H9 (cell line): ENCODE results near the gene ATP2A2. TPM values are rescaled to one million over a fixed set of nuclear protein-coding genes. Genes with fewer than 3 reads are reported as not detected.

Experiments used
- DNase-seq: peaks from one replicate; pipeline ENCODE4 v3.0.0-alpha.2; 2017
- H2AFZ ChIP-seq: one replicate; pipeline ENCODE4 v1.6.1; 2013; ENCODE audit warnings: mild to moderate bottlenecking, low read length, control low read depth, moderate library complexity
- H2AK5ac ChIP-seq: 2 replicates; pipeline ENCODE4 v1.6.1; 2013; ENCODE audit warnings: low read length, control low read depth, mixed read lengths; ENCODE audit not compliant: insufficient read length
- H2BK120ac ChIP-seq: one replicate; pipeline ENCODE4 v1.6.1; 2013; ENCODE audit warnings: low read depth, mild to moderate bottlenecking, low read length, control low read depth, inconsistent platforms; ENCODE audit not compliant: poor library complexity, severe bottlenecking
- H2BK12ac ChIP-seq: 2 replicates; pipeline ENCODE4 v1.6.1; 2013; ENCODE audit warnings: low read length, control low read depth, mixed read lengths, low read depth; ENCODE audit not compliant: insufficient read length
- H2BK15ac ChIP-seq: 2 replicates; pipeline ENCODE4 v1.6.1; 2013; ENCODE audit warnings: low read depth, low read length, control low read depth
- H2BK20ac ChIP-seq: one replicate; pipeline ENCODE4 v1.6.1; 2013; ENCODE audit warnings: low read depth, mild to moderate bottlenecking, low read length, control low read depth, inconsistent platforms; ENCODE audit not compliant: poor library complexity, severe bottlenecking
- H2BK5ac ChIP-seq: 2 replicates; pipeline ENCODE4 v1.6.1; 2013; ENCODE audit warnings: low read length, control low read depth, mixed read lengths; ENCODE audit not compliant: insufficient read length
- H3K14ac ChIP-seq: 2 replicates; pipeline ENCODE4 v1.6.1; 2013; ENCODE audit warnings: low read length, control low read depth; ENCODE audit not compliant: insufficient read depth
- H3K18ac ChIP-seq: 2 replicates; pipeline ENCODE4 v1.6.1; 2013; ENCODE audit warnings: low read depth, mild to moderate bottlenecking, mixed read lengths, low read length, control low read depth; ENCODE audit not compliant: insufficient read length
- H3K23ac ChIP-seq: 2 replicates; pipeline ENCODE4 v1.6.1; 2013; ENCODE audit warnings: low read length, control low read depth, mixed read lengths, low read depth; ENCODE audit not compliant: insufficient read length
- H3K23me2 ChIP-seq: 2 replicates; pipeline ENCODE4 v1.6.1; 2013; ENCODE audit warnings: low read depth, mild to moderate bottlenecking, mixed read lengths, low read length, control low read depth; ENCODE audit not compliant: insufficient read length, poor library complexity, severe bottlenecking
- H3K27ac ChIP-seq: 2 replicates; pipeline ENCODE4 v1.5.1; 2013; ENCODE audit warnings: low read length, control low read depth, mixed read lengths, low read depth; ENCODE audit not compliant: insufficient read length
- H3K27me3 ChIP-seq: 2 replicates; pipeline ENCODE4 v1.6.1; 2013; ENCODE audit warnings: low read length, control low read depth, inconsistent platforms; ENCODE audit not compliant: insufficient read depth
- H3K4ac ChIP-seq: 2 replicates; pipeline ENCODE4 v1.6.1; 2013; ENCODE audit warnings: low read depth, mild to moderate bottlenecking, control low read depth, inconsistent platforms, low read length, moderate library complexity
- H3K4me1 ChIP-seq: 2 replicates; pipeline ENCODE4 v1.6.1; 2013; ENCODE audit warnings: low read length, control low read depth, inconsistent platforms; ENCODE audit not compliant: insufficient read depth
- H3K4me2 ChIP-seq: 2 replicates; pipeline ENCODE4 v1.6.1; 2013; ENCODE audit warnings: low read length, control low read depth, mixed read lengths; ENCODE audit not compliant: insufficient read length, insufficient read depth
- H3K56ac ChIP-seq: 2 replicates; pipeline ENCODE4 v1.6.1; 2013; ENCODE audit warnings: low read depth, mild to moderate bottlenecking, mixed read lengths, low read length, control low read depth; ENCODE audit not compliant: insufficient read length
- H3K79me1 ChIP-seq: 2 replicates; pipeline ENCODE4 v1.6.1; 2013; ENCODE audit warnings: low read depth, mild to moderate bottlenecking, moderate library complexity, low read length, control low read depth, inconsistent platforms; ENCODE audit not compliant: insufficient read depth, poor library complexity, severe bottlenecking
- H3K79me2 ChIP-seq: 2 replicates; pipeline ENCODE4 v1.6.1; 2013; ENCODE audit warnings: low read length, control low read depth, inconsistent platforms; ENCODE audit not compliant: insufficient read depth
- H3K9ac ChIP-seq: 2 replicates; pipeline ENCODE4 v1.6.1; 2013; ENCODE audit warnings: low read length, control low read depth, mixed read lengths; ENCODE audit not compliant: insufficient read length; ENCODE audit errors: extremely low read depth
- H3K9me3 ChIP-seq: one replicate; pipeline ENCODE4 v1.6.1; 2013; ENCODE audit warnings: low read depth, low read length, inconsistent platforms; ENCODE audit not compliant: control insufficient read depth
- H3T11ph ChIP-seq: one replicate; pipeline ENCODE4 v1.6.1; 2013; ENCODE audit warnings: mild to moderate bottlenecking, low read length, control low read depth, inconsistent platforms
- H4K20me1 ChIP-seq: one replicate; pipeline ENCODE4 v1.6.1; 2013; ENCODE audit not compliant: control insufficient read depth, insufficient read length, insufficient read depth
- H4K5ac ChIP-seq: 2 replicates; pipeline ENCODE4 v1.6.1; 2013; ENCODE audit warnings: low read depth, mild to moderate bottlenecking, mixed read lengths, low read length, control low read depth; ENCODE audit not compliant: insufficient read length
- H4K8ac ChIP-seq: replicated peaks from 2 replicates; pipeline ENCODE4 v1.6.1; 2013; ENCODE audit warnings: low read length, control low read depth, mixed read lengths, low read depth; ENCODE audit not compliant: insufficient read length
- H4K91ac ChIP-seq: 2 replicates; pipeline ENCODE4 v1.6.1; 2013; ENCODE audit warnings: low read depth, mild to moderate bottlenecking, moderate library complexity, mixed read lengths, low read length, control low read depth; ENCODE audit not compliant: insufficient read length
- H3K27ac Mint-ChIP-seq, 3 experiments: 2 replicates in 2 of 3; 3 replicates in 1 of 3; pipeline ENCODE4 v1.8.0; 2020 to 2021; ENCODE audit warnings: mixed read lengths in 3 of 3, mild to moderate bottlenecking in 1 of 3, moderate library complexity in 1 of 3
- H3K27me3 Mint-ChIP-seq: 2 replicates; pipeline ENCODE4 v1.8.0; 2021; ENCODE audit warnings: low read depth, mild to moderate bottlenecking, moderate library complexity, mixed read lengths
- H3K36me3 Mint-ChIP-seq, 3 experiments: 2 replicates in 2 of 3; 3 replicates in 1 of 3; pipeline ENCODE4 v1.8.0; 2020 to 2021; ENCODE audit warnings: low read depth in 3 of 3, mixed read lengths in 3 of 3; ENCODE audit not compliant: insufficient read depth in 1 of 3
- H3K4me1 Mint-ChIP-seq, 2 experiments: 2 replicates each; pipeline ENCODE4 v1.8.0; 2020; ENCODE audit warnings: mixed read lengths in 2 of 2
- H3K4me3 Mint-ChIP-seq, 2 experiments: 2 replicates in 1 of 2; 3 replicates in 1 of 2; pipeline ENCODE4 v1.8.0; 2020 to 2021; ENCODE audit warnings: mild to moderate bottlenecking in 2 of 2, mixed read lengths in 2 of 2, moderate library complexity in 1 of 2
- H3K9me3 Mint-ChIP-seq, 2 experiments: 2 replicates in 1 of 2; 3 replicates in 1 of 2; pipeline ENCODE4 v1.8.0; 2020; ENCODE audit warnings: mild to moderate bottlenecking in 2 of 2, mixed read lengths in 2 of 2, moderate library complexity in 1 of 2
- WGBS: extraction: QIAGEN DNeasy Blood & Tissue Kit; methylation state at CpG from one replicate; pipeline ENCODE4 v1.1.7; 2013; ENCODE audit warnings: missing lambda C conversion rate, low lambda C conversion rate, mixed read lengths; ENCODE audit not compliant: insufficient read length; ENCODE audit errors: extremely low coverage; 5-methylcytosine and 5-hydroxymethylcytosine counted together
- total RNA-seq: library from RNA; stranded (reverse); gene quantifications from 2 replicates; pipeline ENCODE4 v1.2.1, GENCODE V29; 2021
- TF ChIP-seq, protein P1 (sequence below): fragments of 200-600 bp; sonication (generic); conservative IDR thresholded peaks from 3 replicates; pipeline ENCODE4 v1.8.0; 2021; ENCODE audit warnings: antibody characterized with exemption, mild to moderate bottlenecking

ATP2A2 gene
- total RNA-seq, 1 experiment from 2014 or later, result 257 TPM

DNA sequence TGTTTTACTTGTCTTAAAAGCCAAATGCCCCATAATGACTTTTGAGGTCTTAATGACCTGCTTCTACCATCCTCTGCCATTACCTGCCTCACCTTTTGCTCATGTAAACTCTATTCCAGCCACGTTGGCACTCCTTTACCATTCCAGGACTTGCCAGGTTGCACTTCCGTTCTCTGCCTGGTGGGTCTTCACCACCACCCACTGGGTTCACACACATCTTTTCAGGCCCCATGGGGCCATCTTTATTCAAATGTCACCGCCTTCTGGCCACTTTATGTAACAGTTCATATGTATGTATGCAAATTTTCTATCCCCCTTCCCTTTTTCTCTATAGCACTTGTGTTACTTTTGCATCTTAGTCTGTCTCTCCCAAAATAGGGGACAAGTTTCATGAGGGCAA, 57.7 kb downstream of the ATP2A2 start:
- no peak overlapping the region for H3K18ac ChIP-seq
- no peaks in the 10 kb centered on the region for H3K4me1 ChIP-seq
- no peak overlapping the region for H3K27ac ChIP-seq
- Mint-ChIP-seq H3K36me3 (peaks cover 79 to 99% (median 99%) of the 10 kb centered on the region in 3 experiments; a peak in 6 of 7 replicates), H3K9me3 (no peaks in the 10 kb centered on the region), H3K4me3 (no peak overlapping the region), H3K4me1 (peaks cover 2 to 8% of the 10 kb centered on the region in 2 experiments; a peak in 3 of 4 replicates), H3K27ac (peak overlapping the region in 2 of 3 experiments; percentile 11 to 64; a peak in 3 of 7 replicates), H3K27me3 (no peaks in the 10 kb centered on the region)
- no peaks in the 10 kb centered on the region for H3K79me2 ChIP-seq
- H3T11ph ChIP-seq, result no peak overlapping the region
- DNase-seq, result no peak
- no peak overlapping the region for H3K4ac ChIP-seq
- no peaks in the 10 kb centered on the region for H4K20me1 ChIP-seq
- no peak overlapping the region for H2BK12ac ChIP-seq
- H4K91ac ChIP-seq, result no peak overlapping the region
- no peaks in the 10 kb centered on the region for H3K27me3 ChIP-seq
- H3K23ac ChIP-seq, result no peak overlapping the region
- no peak overlapping the region for H3K14ac ChIP-seq
- H4K5ac ChIP-seq, result no peak overlapping the region
- H2AFZ ChIP-seq, result no peak overlapping the region
- H2BK15ac ChIP-seq, result no peak overlapping the region
- H2BK120ac ChIP-seq, result no peak overlapping the region
- H4K8ac ChIP-seq, result no peak overlapping the region
- H2BK20ac ChIP-seq, result no peak overlapping the region
- H3K56ac ChIP-seq, result no peak overlapping the region
- no peaks in the 10 kb centered on the region for H3K9me3 ChIP-seq
- TF ChIP-seq, protein P1, sequence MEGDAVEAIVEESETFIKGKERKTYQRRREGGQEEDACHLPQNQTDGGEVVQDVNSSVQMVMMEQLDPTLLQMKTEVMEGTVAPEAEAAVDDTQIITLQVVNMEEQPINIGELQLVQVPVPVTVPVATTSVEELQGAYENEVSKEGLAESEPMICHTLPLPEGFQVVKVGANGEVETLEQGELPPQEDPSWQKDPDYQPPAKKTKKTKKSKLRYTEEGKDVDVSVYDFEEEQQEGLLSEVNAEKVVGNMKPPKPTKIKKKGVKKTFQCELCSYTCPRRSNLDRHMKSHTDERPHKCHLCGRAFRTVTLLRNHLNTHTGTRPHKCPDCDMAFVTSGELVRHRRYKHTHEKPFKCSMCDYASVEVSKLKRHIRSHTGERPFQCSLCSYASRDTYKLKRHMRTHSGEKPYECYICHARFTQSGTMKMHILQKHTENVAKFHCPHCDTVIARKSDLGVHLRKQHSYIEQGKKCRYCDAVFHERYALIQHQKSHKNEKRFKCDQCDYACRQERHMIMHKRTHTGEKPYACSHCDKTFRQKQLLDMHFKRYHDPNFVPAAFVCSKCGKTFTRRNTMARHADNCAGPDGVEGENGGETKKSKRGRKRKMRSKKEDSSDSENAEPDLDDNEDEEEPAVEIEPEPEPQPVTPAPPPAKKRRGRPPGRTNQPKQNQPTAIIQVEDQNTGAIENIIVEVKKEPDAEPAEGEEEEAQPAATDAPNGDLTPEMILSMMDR, result peak; percentile 43; the same call in 2 of the 3 replicates
- no peak overlapping the region for H2BK5ac ChIP-seq
- no peak overlapping the region for H2AK5ac ChIP-seq
- WGBS, result no CpG with 5 or more reads among the region's 3 CpGs
- H3K79me1 ChIP-seq, result peaks cover 3% of the 10 kb centered on the region
- H3K23me2 ChIP-seq, result no peaks in the 10 kb centered on the region
- no peak overlapping the region for H3K4me2 ChIP-seq
- H3K9ac ChIP-seq, result no peak overlapping the region
